Activated naive CD4-positive, alpha-beta T cell treated with anti-CD3 and anti-CD28 coated beads, Interleukin-2, amount 10 ng/mL, durations not matched to agents 7 days and 5 days (primary cell): ENCODE measurements around the gene TRPM3.

Source experiments
- CTCF ChIA-PET: fragments of 350-600 bp; sonication (Branson Sonifier 250); formaldehyde crosslinking; loops from one replicate; lab custom pipeline; 2021; ENCODE audit warnings: antibody characterized with exemption; lab: Charles Lee
- DNase-seq: peaks from one replicate; pipeline ENCODE4 v3.0.0-alpha.2; 2020
- H3K27ac Mint-ChIP-seq: one replicate; pipeline ENCODE4 v1.8.0; 2021; ENCODE audit warnings: mild to moderate bottlenecking, moderate library complexity, mixed read lengths
- H3K27me3 Mint-ChIP-seq: one replicate; pipeline ENCODE4 v1.8.0; 2021; ENCODE audit warnings: mild to moderate bottlenecking, mixed read lengths
- H3K36me3 Mint-ChIP-seq: one replicate; pipeline ENCODE4 v1.8.0; 2021; ENCODE audit warnings: mixed read lengths
- H3K4me1 Mint-ChIP-seq: one replicate; pipeline ENCODE4 v1.8.0; 2021; ENCODE audit warnings: mixed read lengths
- H3K4me3 Mint-ChIP-seq: one replicate; pipeline ENCODE4 v1.8.0; 2021; ENCODE audit warnings: mild to moderate bottlenecking, moderate library complexity, mixed read lengths
- H3K9me3 Mint-ChIP-seq: one replicate; pipeline ENCODE4 v1.8.0; 2021; ENCODE audit warnings: mixed read lengths

Gene TRPM3

DNA sequence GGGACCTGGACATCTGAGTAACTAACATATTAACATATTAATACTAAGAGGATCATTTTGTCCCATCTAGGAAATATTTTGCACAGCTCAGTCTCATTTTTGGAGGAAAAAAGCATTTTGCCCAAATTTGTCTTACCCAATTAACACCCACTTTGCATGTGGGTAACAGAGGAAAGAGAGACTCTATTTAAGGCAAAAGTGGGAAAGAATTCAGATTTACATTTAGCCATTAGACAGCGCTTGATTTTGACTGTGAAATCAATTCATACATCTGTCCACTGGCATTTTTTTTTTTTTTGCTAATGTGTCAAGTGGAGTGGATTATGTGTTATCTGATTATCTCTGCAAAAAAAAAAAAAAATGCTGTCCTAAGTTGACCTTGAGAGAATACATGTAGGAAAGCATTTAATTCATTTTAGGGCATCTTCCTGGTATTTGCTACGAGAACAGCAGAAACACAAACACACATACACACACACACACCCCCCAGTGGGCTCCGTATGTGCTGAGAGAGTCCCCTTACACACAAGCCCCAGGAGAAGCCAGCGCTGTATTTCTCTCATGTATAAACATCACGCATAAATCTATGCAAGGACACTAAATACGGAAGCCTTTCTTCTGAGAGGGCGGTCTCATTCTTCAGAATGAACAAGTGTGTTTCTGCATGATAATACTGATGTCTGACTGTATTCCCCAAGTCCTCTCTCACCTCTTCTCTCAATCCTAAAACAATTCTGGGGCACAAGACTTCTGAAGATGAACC, 505.0 kb downstream of the TRPM3 start:
- no peak overlapping the region for H3K4me3 Mint-ChIP-seq
- no peak overlapping the region for H3K27ac Mint-ChIP-seq
- H3K27me3 Mint-ChIP-seq = peaks cover 10% of the 10 kb centered on the region
- CTCF ChIA-PET = no interaction called here
- H3K36me3 Mint-ChIP-seq = no peaks in the 10 kb centered on the region
- H3K4me1 Mint-ChIP-seq = no peaks in the 10 kb centered on the region
- no peaks in the 10 kb centered on the region for H3K9me3 Mint-ChIP-seq
- DNase-seq = no peak

GRCh38 chr9:70615464-70616138, 505.8 kb downstream of the TRPM3 start:
- H3K4me1 Mint-ChIP-seq = no peaks in the 10 kb centered on the region
- CTCF ChIA-PET = interaction anchor here (0.5 to 1.5 kb wide), 3 partner anchors 11 to 679 kb away, joined by 4 to 5 read pairs (median 4); no protein-coding TSS in a partner anchor
- DNase-seq = no peak
- peaks cover 10% of the 10 kb centered on the region for H3K27me3 Mint-ChIP-seq
- no peak overlapping the region for H3K4me3 Mint-ChIP-seq
- H3K9me3 Mint-ChIP-seq = no peaks in the 10 kb centered on the region
- H3K27ac Mint-ChIP-seq = no peak overlapping the region
- no peaks in the 10 kb centered on the region for H3K36me3 Mint-ChIP-seq

DNA sequence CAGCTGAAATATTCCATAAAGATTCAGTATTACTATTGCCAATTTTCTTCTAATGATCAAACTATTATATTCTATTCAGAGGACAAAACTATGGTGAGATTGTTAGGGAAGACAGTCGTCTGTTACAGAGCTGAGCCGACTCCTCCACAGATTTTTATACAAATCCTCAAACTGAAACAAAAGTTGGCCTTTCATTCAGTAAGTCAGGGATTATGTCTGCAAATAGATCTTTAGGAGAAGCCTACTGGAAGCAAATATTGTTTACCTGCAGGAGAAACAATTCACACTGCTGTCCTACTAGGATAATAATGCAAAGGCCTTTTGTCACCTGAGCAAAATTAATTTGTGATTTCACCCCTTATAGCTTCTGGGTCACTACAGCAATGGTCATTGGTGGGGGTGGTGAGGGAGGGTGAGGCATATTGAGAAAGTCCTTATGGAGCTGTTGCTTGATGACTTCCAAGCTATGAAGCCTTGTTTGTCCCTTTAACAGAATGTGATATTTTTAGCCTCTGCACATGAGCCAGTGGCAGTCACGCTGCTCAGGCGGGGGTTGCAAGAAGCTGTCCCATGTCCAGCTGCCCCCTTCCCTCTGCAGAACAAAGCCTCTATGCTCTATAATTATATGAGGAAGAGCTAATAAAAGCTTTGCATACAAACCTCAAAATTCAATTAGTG, 506.5 kb downstream of the TRPM3 start:
- Mint-ChIP-seq H3K9me3 (no peaks in the 10 kb centered on the region), H3K4me3 (no peak overlapping the region), H3K4me1 (no peaks in the 10 kb centered on the region), H3K36me3 (no peaks in the 10 kb centered on the region), H3K27me3 (peaks cover 10% of the 10 kb centered on the region), H3K27ac (no peak overlapping the region)
- CTCF ChIA-PET = interaction anchor here (0.5 to 1.5 kb wide), 4 partner anchors 10 to 1590 kb away, joined by 3 to 5 read pairs (median 4); no protein-coding TSS in a partner anchor
- DNase-seq = no peak

DNA sequence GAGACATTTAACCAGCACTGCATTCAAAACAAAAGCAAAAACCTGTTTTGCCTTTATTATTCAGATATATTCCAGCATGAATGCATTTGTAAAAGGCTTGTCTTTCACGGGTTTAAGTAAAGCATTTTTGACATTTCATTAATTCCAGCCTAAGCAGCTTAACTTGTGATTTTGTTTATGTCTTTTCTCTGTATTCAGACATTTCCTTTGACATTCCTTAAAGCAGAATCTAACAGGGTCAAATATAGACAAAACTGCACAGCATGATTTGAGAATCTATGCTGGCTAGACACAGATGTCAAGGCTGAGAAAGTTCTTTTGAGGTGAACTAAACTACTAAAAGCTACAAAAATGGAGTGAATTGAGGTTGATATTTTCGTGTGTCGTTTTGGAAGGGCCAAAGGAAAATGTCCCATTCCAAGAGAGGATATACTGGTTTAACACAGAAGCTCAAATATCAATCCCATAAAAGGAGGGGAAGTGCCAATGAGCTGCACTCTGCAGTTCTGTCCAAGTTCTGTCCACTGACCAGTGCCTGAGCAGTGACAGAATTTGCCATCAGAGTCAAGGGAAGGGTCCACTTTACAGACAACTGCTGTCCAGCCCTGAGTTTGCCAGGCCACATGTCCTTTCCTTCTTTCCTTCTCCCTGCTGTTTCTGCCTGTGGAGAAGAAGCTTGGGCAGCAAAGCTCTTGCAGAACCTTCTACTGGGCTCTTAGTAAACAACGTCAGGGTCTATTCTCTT, 508.2 kb downstream of the TRPM3 start:
- Mint-ChIP-seq H3K36me3 (no peaks in the 10 kb centered on the region), H3K27me3 (peaks cover 10% of the 10 kb centered on the region), H3K9me3 (no peaks in the 10 kb centered on the region), H3K4me3 (no peak overlapping the region), H3K4me1 (no peaks in the 10 kb centered on the region), H3K27ac (no peak overlapping the region)
- CTCF ChIA-PET = interaction anchor here (1.2 to 1.7 kb wide), 2 partner anchors 11 to 15 kb away, joined by 3 to 8 read pairs; no protein-coding TSS in a partner anchor
- DNase-seq = no peak

DNA sequence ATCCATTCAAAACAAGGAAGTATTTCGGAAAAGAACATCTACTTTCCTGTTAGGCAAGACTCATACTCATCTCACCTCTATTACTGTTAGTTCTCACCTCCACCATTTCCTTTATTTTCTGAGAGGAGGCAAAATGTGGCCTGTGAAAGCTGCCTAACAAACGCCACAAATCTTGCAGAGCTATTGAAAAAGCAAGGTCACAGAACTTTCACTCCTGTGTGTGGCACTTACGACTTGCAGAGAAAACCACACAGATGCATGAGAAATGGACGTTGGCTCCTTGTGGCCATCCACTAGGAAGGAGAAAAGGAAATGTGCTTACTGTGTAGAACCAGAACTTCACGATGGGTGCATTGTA, 511.2 kb downstream of the TRPM3 start:
- Mint-ChIP-seq H3K27ac (no peak overlapping the region), H3K36me3 (no peaks in the 10 kb centered on the region), H3K4me3 (no peak overlapping the region), H3K9me3 (no peaks in the 10 kb centered on the region), H3K27me3 (peaks cover 10% of the 10 kb centered on the region), H3K4me1 (peaks cover 7% of the 10 kb centered on the region)
- no peak for DNase-seq
- CTCF ChIA-PET = interaction anchor here (0.6 kb wide), 1 partner anchor 303 kb away, joined by 6 read pairs; no protein-coding TSS in a partner anchor

GRCh38 chr9:70609542-70610286, 511.7 kb downstream of the TRPM3 start:
- DNase-seq = no peak
- Mint-ChIP-seq H3K4me3 (no peak overlapping the region), H3K27me3 (peaks cover 10% of the 10 kb centered on the region), H3K36me3 (no peaks in the 10 kb centered on the region), H3K27ac (no peak overlapping the region), H3K4me1 (peaks cover 7% of the 10 kb centered on the region), H3K9me3 (no peaks in the 10 kb centered on the region)
- CTCF ChIA-PET = interaction anchor here (0.6 kb wide), 2 partner anchors 56 to 303 kb away, joined by 4 to 6 read pairs; no protein-coding TSS in a partner anchor

GRCh38 chr9:70609011-70609410, 512.4 kb downstream of the TRPM3 start:
- no peak overlapping the region for H3K4me3 Mint-ChIP-seq
- no peaks in the 10 kb centered on the region for H3K9me3 Mint-ChIP-seq
- peaks cover 7% of the 10 kb centered on the region for H3K4me1 Mint-ChIP-seq
- DNase-seq = no peak
- H3K36me3 Mint-ChIP-seq = no peaks in the 10 kb centered on the region
- H3K27me3 Mint-ChIP-seq = peaks cover 8% of the 10 kb centered on the region
- no peak overlapping the region for H3K27ac Mint-ChIP-seq
- CTCF ChIA-PET = interaction anchor here (0.6 kb wide), 1 partner anchor 56 kb away, joined by 4 read pairs; no protein-coding TSS in a partner anchor

DNA sequence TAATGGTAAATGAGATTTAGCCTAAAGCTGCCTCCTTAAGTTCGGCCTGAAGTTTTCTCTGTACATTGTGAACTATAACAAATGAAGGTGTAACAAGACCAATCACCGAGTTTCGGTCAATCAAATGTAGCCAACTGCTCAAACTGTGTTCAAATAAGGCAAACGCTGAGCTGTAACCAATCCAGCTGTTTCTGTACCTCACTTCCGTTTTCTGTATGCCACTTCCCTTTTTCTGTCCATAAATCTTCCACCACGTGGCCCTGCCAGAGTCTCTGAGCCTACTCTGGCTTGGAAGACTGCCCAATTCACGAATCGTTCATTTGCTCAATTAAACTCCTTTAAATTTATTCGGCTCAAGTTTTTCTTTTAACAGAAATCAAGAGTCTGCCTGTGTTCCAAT, 513.5 kb downstream of the TRPM3 start:
- H3K27ac Mint-ChIP-seq = no peak overlapping the region
- DNase-seq = no peak
- no peaks in the 10 kb centered on the region for H3K27me3 Mint-ChIP-seq
- H3K4me3 Mint-ChIP-seq = no peak overlapping the region
- H3K36me3 Mint-ChIP-seq = no peaks in the 10 kb centered on the region
- CTCF ChIA-PET = no interaction called here
- H3K9me3 Mint-ChIP-seq = no peaks in the 10 kb centered on the region
- H3K4me1 Mint-ChIP-seq = peaks cover 7% of the 10 kb centered on the region

DNA sequence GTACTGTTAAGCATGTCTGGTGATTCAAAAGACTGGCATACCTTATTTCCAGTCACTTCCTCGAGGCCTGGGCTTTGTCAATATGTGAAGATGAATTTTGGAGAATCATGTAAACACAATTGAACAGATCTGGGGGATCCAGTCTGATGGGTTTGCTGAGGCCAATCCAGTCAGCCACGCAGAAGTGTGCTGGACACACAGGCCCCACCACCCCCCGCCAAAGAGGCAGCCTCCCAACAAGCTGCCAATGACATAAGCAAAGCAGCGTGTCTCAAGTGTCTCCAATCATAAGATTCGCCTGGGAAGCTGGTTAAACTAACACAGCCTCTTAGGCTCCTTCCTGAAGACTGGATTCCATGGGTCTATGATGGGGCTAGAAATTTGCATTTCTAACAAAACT, 514.1 kb downstream of the TRPM3 start:
- no peaks in the 10 kb centered on the region for H3K27me3 Mint-ChIP-seq
- DNase-seq = no peak
- H3K36me3 Mint-ChIP-seq = no peaks in the 10 kb centered on the region
- no peak overlapping the region for H3K27ac Mint-ChIP-seq
- no peak overlapping the region for H3K4me3 Mint-ChIP-seq
- peaks cover 11% of the 10 kb centered on the region for H3K4me1 Mint-ChIP-seq
- H3K9me3 Mint-ChIP-seq = no peaks in the 10 kb centered on the region
- CTCF ChIA-PET = no interaction called here

DNA sequence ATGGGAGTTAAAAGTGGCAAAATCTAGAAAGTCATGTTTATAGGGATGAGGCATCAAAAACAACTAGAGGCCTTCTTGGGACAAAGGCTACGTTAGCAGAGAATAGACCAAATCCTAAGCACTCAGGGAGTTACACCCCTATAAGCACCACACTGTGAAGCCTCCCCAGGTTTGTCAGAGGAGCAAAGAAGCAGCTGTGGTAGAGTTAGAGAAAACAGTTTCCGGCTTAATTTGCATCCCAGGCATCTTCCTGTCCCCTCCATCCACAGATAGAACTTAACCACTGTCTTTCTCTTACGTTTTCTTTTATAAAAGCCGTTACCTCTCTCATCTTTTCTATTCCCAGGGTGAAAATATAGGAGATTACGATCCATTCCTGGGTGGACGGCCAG, 518.4 kb downstream of the TRPM3 start:
- Mint-ChIP-seq H3K9me3 (no peaks in the 10 kb centered on the region), H3K4me3 (no peak overlapping the region), H3K27me3 (no peaks in the 10 kb centered on the region), H3K36me3 (no peaks in the 10 kb centered on the region), H3K4me1 (peaks cover 12% of the 10 kb centered on the region), H3K27ac (no peak overlapping the region)
- DNase-seq = no peak
- CTCF ChIA-PET = interaction anchor here (0.6 to 2.7 kb wide), 48 partner anchors 9 to 632 kb away, joined by 3 to 42 read pairs (median 5); partner anchors contain the start of gene KLF9

GRCh38 chr9:70602321-70603019, 519.0 kb downstream of the TRPM3 start:
- DNase-seq = peak; percentile 60
- H3K9me3 Mint-ChIP-seq = no peaks in the 10 kb centered on the region
- no peak overlapping the region for H3K4me3 Mint-ChIP-seq
- CTCF ChIA-PET = interaction anchor here (0.6 to 2.7 kb wide), 59 partner anchors 9 to 708 kb away, joined by 3 to 42 read pairs (median 5); partner anchors contain the start of gene KLF9
- peaks cover 7% of the 10 kb centered on the region for H3K4me1 Mint-ChIP-seq
- H3K36me3 Mint-ChIP-seq = no peaks in the 10 kb centered on the region
- no peak overlapping the region for H3K27ac Mint-ChIP-seq
- no peaks in the 10 kb centered on the region for H3K27me3 Mint-ChIP-seq

DNA sequence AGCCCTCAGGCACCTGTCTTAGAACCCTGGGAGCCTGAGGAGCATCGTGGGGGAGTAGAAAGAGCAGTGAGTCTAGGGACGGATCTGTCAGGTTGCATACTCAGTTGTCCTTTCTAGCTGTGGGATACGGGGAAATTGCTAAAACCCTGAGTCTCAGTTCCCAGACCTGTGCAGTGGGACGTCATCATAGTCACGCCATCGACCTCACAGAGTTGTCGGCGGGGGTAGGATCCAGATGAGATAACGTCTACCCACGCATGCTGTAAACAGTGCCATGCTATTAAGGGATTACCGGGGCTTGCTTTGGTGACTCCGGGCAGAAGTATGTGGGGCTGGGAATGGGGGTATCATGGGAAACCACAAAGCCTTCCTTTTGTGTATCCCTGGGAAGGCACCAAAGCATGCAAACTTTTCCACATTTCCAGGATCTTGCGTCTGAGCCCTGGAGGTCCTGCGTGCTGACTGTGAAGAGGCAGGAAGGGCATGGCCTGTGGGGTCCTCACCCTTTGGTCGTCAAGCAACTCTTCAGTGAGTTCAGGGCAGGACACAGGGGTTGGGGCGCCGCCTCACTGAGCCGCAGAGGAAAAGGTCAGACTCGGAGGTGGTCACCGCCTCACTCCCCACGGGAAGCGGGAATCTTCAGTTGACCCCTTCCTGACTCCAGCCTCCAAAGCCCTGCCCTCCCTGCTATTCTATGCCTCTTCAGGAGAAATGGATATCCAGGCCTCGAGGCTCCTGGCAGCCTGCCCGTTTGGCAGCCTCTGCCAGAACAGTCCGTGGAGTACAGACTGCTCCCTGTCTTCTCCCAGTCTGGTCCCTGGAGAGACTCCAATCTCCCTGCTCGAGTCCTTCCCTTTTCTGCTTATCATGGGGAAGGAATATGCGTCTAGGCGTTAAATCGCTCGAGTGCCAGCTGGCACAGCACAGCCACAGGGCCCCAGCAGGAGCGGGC, 520.1 kb downstream of the TRPM3 start:
- no peak for DNase-seq
- Mint-ChIP-seq H3K36me3 (no peaks in the 10 kb centered on the region), H3K4me1 (peaks cover 6% of the 10 kb centered on the region), H3K4me3 (no peak overlapping the region), H3K9me3 (no peaks in the 10 kb centered on the region), H3K27ac (no peak overlapping the region), H3K27me3 (no peaks in the 10 kb centered on the region)
- CTCF ChIA-PET = interaction anchor here (0.7 to 2.7 kb wide), 37 partner anchors 8 to 630 kb away, joined by 3 to 42 read pairs (median 5); partner anchors contain the start of gene KLF9
